HG03097 (cell line): ENCODE data around the gene HSD11B1L.
A peak's percentile ranks its signal among the peaks of the same experiment; 100 is the strongest.
"Not testable (repeated sequence)": the region's sequence is repeated elsewhere in the genome, so short reads cannot be mapped to it uniquely, and the experiment has no call there.

Experiments used
- ATAC-seq: cut with Tn5 transposase; IDR thresholded peaks from one replicate; pipeline ENCODE4 v1.9.1; 2021; ENCODE audit not compliant: unreplicated experiment, low FRiP score

The HSD11B1L gene

DNA sequence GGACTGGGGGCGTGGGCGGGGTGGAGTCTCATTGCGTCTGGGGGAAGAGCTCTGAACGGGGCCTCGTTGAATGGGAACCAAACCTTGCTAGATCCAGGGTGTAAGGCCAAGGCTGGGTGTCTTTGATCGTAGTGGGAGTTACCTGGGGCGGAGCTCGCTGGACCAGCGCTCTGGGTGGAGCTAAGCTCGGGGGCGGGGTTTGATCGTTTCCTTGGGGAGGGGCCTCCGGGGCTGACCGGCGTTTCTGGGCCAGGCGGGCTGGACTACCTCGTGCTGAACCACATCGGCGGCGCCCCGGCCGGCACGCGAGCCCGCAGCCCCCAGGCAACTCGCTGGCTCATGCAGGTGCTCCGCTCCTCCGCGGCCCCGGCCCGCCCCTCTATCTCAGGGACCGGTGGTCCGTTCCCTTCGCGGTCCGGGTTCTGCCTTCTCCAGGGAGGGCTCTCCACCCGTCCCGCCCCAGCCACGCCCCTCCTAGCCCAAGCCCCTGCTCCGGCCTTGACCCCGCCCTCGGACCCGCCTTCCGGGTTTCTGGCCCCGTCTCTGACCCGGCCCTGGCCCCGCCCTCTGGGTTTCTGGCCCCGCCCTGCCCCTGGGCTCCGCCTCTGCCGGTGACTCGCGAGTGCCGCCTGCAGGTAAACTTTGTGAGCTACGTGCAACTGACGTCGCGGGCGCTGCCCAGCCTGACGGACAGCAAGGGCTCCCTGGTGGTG, 6.0 kb downstream of the HSD11B1L start:
- ATAC-seq: peak; percentile 41

- no peak for ATAC-seq
These were observed 6.8 kb downstream of the HSD11B1L start for GRCh38 chr19:5687360-5688198.

- not testable (repeated sequence) for ATAC-seq
These were observed 7.5 kb downstream of the HSD11B1L start for GRCh38 chr19:5688262-5688881.

GRCh38 chr19:5690125-5690954, 9.5 kb downstream of the HSD11B1L start, which contains the start of gene RPL36:
Gene RPL36, plus strand, starts transcription at chr19:5690295. Its CDS starts 213 bp downstream, at chr19:5690508.
- ATAC-seq: peak; percentile 55

GRCh38 chr19:5690955-5691821, 10.4 kb downstream of the HSD11B1L start:
- ATAC-seq: no peak

GRCh38 chr19:5691822-5692722, 11.2 kb downstream of the HSD11B1L start:
- ATAC-seq: no peak

DNA sequence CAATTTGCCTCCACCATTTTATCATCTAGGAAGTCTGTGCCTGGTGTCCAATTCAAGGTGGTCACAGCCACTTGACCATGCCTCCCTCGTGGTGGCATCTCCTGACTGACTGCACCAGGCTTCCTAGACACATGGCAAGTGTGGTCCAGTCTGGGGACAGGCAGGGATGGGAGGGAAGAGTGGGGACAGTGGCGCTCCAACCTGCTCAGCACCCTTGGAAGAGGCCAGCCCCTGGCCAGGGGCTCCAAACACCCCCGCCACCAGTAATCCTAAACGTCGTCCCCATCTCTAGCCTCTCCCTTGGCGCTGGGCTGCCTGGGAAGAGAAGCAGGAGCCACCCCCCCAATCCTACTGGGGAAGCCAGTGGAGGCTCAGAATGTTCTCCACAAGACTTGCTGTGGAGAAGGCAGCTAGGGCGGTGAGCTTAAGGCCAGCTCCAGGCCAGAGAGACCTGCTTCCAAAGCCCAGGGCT, 11.9 kb downstream of the HSD11B1L start:
- ATAC-seq: no peak

GRCh38 chr19:5693195-5694166, 12.7 kb downstream of the HSD11B1L start:
- ATAC-seq: no peak

DNA sequence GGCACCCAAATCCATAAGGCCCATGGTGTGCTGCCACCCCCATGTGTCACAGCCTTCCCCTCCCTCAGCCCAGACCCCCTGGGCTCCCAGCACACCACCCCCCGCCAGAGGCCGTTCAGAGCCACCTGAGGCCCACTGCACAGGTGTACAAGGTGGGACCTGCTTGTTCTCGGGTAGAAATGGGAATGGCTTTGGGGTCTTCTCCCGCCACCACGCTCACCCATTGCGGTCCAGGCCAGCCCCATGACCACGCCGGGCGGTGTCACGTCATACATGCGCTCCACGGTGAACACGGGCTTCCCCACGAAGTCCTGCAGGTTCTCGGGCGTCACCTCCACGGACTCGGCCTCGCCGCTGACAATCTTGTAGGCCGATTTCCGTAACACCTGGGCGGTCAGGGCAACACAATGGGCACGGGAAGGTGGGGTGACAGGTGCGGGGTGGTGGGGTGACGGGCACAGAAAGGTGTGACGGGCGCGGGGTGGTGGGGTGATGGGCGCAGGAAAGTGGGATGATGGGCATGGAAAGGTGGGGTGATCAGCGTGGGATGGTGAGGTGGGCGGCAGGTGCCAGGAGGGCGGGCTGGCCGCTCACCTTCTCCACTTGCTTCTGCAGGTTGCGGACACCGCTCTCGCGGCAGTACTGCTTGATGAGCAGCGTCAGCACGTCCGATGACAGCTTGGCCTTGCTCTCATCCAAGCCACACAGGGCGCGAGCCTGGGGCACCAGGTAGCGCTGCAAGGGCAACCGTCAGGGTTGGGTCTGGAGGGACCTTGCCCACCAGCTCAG, 13.5 kb downstream of the HSD11B1L start:
- no peak for ATAC-seq

DNA sequence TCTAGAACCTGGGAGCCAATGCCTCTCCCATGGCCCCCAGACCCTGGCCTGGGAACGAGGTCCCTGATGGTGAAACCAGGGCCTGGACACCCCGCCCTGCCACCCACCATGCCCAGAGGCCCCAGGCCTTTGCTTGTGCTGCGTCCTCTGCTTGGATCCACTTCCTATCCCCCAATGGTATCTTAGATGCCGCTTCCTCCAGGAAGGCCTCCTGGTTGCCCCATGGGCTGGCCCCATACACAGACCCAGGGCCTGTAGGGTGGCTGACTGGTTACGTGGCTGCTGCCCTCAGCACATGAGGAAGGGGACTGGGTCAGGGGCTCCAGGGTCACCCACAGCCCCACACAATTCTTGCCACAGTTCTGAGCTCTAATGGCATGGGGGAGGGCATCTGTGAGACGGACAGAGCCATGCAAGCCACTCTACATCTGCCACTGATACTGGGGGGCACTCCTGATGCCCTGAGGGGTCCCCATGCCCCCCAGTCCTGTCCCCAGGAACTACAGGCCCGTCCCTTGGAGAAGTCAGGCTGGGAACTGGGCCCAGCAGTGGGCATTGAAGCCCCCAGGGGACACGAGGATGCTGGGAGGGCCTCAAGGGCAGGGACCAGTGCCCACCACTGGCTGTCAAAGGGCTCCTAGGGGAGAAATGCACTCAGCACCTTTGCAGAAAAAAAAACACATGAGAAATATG, 14.3 kb downstream of the HSD11B1L start:
- ATAC-seq: no peak

DNA sequence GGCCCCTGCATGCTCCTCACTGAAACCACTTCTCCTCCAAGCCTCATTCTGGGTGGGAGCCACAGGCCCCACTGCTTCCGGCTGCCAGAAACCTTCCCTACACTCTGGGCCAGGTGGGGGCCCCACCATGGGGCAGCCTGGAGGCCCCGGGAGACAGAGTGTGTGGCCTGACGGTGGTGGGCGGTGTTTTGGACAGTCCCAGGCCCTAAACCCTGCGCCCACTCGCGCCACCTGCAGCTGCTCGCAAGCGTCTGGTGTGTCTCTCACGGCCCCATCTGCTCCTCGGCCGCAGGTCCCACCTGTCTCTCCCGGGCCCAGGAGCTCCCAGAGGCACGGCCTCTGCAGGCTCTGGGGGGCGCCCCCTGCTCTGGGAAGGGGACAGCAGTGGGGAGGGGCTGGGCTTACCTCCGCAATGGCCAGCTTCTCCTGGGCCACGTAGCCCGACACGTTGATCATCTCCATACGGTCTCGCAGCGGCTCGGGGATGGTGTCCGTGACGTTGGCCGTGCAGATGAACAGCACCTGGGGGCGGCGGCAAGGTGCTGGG, 14.9 kb downstream of the HSD11B1L start:
- ATAC-seq: no peak

- no peak for ATAC-seq
These were observed 15.6 kb downstream of the HSD11B1L start for GRCh38 chr19:5696196-5697021.

DNA sequence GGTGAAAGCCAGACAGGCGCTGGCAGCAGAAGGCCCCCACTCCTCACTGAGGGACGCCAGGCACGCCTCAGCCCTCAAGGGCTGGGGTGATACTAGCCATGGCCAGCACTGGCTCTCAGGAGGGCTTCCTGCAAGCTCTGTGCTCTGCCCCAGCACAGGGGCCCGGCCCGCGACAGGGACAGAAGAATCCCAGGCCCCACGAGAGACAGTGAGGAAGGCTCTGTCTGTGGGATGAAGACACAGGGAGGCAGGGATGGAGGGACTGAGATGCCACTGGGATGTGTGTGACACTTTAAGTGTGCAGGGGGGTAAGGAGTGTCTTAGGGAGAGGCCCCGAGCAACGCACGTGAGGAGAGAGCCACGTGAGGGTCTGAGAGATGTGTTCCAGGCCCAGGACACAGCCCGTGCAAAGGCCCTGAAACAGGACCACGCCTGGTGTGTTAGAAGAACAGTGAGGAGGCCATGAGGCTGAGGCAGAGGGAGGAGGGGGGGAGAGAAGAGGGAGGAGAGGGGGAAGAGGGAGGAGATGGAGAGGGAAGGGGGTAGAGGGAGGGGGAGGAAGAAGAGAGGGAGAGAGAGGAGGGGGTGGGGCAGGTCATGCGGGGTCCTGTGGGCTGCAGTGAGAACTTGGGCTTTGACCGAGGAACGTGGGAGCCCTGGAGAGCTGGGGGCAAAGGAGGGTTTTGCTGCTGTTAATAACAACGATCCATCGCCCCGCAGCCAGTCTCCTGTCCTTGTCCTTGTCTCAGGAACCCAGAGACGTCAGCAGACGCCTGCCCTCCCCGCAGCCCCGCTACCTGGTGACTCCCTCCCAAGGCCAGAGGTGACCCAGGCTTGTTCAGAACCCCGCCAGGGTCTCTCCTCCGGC, 16.4 kb downstream of the HSD11B1L start:
- no peak for ATAC-seq
